Measurements from ENCODE around the gene GUCA1C.

DNA sequence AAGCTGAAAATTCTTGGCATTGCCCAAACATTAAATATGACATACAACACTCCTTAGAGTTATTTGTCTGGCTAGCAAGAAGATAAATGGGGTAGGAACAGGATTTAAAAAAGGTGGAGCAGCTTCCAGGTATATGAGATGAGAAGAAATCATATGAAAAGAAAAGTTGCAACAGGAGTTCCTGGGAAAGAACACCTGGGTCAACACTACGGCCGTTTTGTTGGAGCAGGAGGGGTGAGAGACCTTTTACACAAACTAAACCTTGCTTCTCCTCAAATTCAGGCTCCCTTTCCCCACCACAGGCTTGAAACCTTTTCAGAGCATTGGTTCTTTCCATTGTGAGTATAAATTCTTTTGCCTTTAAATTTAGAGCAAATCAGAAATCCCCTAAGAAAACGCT, 18.8 kb upstream of the GUCA1C start:
- no peak for TF ChIP-seq POLR2A (IDR thresholded peaks at IDR 0.05; ENCODE audit: low read length)
- TF ChIP-seq GATA1 (IDR thresholded peaks at IDR 0.05; ENCODE audit: low read depth, low read length), result no peak

All from erythroblast (primary cell).